MM.1S (cell line): ENCODE data around the gene NSF.

Source experiments
- CTCF ChIP-seq: fragments of 300-600 bp; sonication (generic); IDR thresholded peaks from 2 replicates; pipeline ENCODE4 v1.5.1; 2016; ENCODE audit warnings: antibody characterized with exemption, low read length, mixed read lengths
- EZH2 ChIP-seq: fragments of 300-600 bp; sonication (generic); optimal IDR thresholded peaks from 2 replicates; pipeline ENCODE3; 2017; ENCODE audit warnings: low read depth, mild to moderate bottlenecking, antibody characterized with exemption, low read length, mixed read lengths
- EZH2phosphoT487 ChIP-seq: fragments of 300-600 bp; sonication (generic); IDR thresholded peaks from 2 replicates; pipeline ENCODE4 v1.6.1; 2018; ENCODE audit warnings: antibody characterized with exemption, low read length

GRCh38 chr17:46796956-46797530 is 206.6 kb downstream of the NSF start:
- no peak for TF ChIP-seq CTCF
- TF ChIP-seq EZH2, result no peak
- no peak for TF ChIP-seq EZH2phosphoT487
